ENCODE measurements around the gene CCR1.

CCR1 gene

DNA sequence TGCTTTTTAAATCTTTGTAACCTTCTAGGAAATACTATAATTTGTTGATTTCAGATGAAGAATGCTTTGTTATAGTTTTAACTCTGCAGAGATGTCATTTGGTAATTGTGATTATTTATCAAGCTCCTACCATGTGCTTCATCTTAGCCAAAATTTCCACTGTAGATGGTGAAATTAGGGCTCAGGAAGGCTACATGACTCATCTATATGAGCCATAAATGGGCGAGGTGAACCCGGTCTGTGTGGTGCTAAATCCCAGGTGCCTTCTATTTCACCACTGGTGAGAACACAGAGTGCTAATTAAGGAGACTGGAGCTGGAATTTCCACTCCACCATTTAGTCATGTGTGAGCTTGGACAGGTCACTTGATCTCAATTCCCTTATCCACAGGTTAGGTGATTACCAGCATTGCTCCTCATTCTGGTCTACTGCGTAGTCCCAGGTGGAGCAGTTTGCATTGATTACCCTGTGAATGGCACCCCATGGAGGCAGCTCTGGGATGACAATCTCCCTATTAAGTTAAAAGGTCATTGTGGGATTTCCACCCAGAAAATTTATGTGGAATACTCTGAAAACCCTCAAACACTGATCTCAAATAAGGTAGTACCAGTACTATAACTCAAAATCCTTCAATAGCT is 31.3 kb upstream of the CCR1 start:
- H3K4me3 ChIP-seq (ENCODE audit: control insufficient read depth, low read depth, low read length), result no peak overlapping the region
- DNase-seq (ENCODE audit: low read depth), result peak; percentile 49
- TF ChIP-seq, protein P1, sequence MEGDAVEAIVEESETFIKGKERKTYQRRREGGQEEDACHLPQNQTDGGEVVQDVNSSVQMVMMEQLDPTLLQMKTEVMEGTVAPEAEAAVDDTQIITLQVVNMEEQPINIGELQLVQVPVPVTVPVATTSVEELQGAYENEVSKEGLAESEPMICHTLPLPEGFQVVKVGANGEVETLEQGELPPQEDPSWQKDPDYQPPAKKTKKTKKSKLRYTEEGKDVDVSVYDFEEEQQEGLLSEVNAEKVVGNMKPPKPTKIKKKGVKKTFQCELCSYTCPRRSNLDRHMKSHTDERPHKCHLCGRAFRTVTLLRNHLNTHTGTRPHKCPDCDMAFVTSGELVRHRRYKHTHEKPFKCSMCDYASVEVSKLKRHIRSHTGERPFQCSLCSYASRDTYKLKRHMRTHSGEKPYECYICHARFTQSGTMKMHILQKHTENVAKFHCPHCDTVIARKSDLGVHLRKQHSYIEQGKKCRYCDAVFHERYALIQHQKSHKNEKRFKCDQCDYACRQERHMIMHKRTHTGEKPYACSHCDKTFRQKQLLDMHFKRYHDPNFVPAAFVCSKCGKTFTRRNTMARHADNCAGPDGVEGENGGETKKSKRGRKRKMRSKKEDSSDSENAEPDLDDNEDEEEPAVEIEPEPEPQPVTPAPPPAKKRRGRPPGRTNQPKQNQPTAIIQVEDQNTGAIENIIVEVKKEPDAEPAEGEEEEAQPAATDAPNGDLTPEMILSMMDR (conservative IDR thresholded peaks at IDR 0.05; ENCODE audit: control insufficient read depth, insufficient read depth, low read depth, low read length), result no peak

DNA sequence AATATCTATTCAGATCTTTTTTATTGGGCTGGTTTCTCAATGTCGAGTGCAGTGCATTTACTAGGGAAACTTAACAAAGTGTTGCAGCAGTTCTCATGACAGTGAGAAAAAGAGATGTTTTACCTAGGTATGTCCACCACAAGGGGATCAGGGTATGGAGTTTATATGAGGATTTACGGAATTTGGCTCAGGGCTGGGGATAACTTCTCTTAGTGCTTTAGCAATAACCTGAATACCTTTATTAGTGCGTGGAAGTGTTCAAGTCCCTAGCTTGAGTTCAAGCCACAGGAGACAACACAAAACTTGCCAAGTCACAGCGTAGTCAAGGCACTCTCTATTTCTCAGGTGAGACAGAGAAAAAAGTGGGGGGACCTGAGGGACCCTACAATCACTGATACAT is 30.3 kb upstream of the CCR1 start:
- DNase-seq (ENCODE audit: low read depth), result no peak
- TF ChIP-seq, protein P1 (conservative IDR thresholded peaks at IDR 0.05; ENCODE audit: control insufficient read depth, insufficient read depth, low read depth, low read length), result no peak
- H3K4me3 ChIP-seq (ENCODE audit: control insufficient read depth, low read depth, low read length), result no peak overlapping the region

DNA sequence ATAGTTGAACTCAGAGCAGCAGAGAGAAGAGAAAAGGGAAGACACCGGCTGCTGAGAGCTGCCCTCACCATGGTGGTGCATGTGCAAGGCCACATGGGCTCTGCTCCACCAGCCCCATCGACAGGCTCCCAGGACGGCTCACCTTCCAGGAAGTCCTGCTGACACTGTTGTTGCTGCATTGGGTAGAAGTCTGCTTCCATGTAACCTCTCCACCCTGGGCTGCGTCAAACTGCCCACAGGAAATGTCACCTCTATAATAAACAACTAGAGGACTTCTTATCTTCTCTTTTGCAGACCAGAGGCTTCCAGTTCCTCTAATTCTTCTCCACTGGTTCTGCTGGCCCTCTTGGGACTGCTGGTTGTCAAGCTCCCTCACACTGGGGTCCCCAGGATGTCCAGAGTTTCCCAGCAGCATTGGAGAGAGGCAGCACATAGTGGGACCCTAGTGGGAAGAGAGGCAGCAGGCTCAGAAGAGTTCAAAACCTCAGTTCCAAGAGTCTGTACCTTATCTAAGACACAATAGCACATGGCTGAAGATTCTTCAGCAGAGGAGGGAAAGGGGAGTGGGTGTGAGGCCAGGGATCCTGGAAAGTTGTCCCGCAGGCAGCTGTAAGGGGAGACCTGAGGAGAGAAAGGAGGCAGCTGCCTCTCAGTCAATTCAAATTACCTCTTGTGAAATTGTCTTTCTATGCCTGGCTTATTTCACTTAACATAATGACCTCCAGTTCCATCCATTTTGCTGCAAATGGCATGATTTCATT is 28.4 kb upstream of the CCR1 start:
- TF ChIP-seq, protein P1 (conservative IDR thresholded peaks at IDR 0.05; ENCODE audit: control insufficient read depth, insufficient read depth, low read depth, low read length), result no peak
- DNase-seq (ENCODE audit: low read depth), result no peak
- no peak overlapping the region for H3K4me3 ChIP-seq (ENCODE audit: control insufficient read depth, low read depth, low read length)

DNA sequence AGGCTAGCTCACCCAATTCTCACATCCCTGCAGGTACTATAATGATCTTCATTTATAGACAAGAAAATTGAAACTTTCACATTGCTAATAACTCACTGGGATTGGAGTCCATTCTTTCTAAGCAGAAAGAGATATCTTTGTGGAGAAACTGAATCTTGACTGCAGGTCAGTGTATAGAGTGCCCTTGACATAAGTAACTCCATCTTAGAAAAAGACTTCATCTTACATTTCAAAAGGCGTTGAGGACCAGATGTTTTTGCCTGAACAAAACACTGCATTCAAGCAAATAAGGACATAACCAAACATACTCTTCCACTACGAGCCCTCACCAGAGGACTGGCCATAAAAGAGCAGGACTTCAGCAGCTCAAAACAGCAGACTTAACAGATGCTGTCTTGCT is 27.3 kb upstream of the CCR1 start:
- H3K4me3 ChIP-seq (ENCODE audit: control insufficient read depth, low read depth, low read length), result no peak overlapping the region
- TF ChIP-seq, protein P1 (conservative IDR thresholded peaks at IDR 0.05; ENCODE audit: control insufficient read depth, insufficient read depth, low read depth, low read length), result no peak
- DNase-seq (ENCODE audit: low read depth), result no peak

DNA sequence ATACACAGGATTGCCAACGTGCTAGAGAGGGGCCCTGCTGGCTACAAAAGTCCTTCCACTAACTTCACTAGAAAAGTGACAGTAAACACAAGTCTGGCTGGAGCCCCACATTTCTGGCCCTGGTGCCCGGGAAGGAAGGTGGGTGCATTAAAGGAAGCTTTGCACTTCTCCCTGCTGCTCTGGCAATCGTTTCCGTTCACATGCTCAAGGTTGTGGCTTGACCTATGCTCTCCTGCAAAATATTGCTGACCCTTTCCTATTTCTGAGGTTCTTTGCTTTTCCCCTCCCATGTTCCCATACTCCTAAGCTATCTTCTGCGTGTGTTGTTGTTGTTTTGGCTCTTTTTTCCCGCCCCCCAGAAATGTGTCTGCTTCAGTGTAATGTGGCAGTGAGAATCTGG is 25.1 kb upstream of the CCR1 start:
- DNase-seq (ENCODE audit: low read depth), result no peak
- no peak overlapping the region for H3K4me3 ChIP-seq (ENCODE audit: control insufficient read depth, low read depth, low read length)
- TF ChIP-seq, protein P1 (conservative IDR thresholded peaks at IDR 0.05; ENCODE audit: control insufficient read depth, insufficient read depth, low read depth, low read length), result no peak

DNA sequence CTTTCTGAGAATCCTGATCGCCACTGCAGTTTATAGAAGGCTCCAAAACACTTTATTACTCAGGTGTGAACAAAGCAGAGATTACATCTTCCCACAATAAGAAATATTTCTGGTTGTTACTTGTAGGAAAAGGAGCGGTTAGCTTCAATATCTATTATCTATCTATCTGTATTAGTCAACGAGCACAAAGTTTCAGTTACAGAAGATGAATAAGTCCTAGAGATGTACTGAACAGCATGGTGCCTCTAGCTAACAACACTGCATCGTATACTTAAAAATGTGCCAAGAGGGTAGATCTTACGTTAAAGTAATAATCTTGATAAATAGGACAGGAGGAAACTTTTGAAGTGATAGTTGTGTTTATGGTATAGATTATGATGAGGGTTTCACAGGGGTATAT is 23.2 kb upstream of the CCR1 start:
- DNase-seq (ENCODE audit: low read depth), result no peak
- no peak overlapping the region for H3K4me3 ChIP-seq (ENCODE audit: control insufficient read depth, low read depth, low read length)
- TF ChIP-seq, protein P1 (conservative IDR thresholded peaks at IDR 0.05; ENCODE audit: control insufficient read depth, insufficient read depth, low read depth, low read length), result no peak

All from fibroblast of mammary gland (primary cell).